Measurements from ENCODE around the gene ADAMTS9.
A peak's percentile ranks its signal among the peaks of the same experiment; 100 is the strongest.

The ADAMTS9 gene

GRCh38 chr3:64539451-64540196, 148.2 kb downstream of the ADAMTS9 start:
- H3K9me3 ChIP-seq (ENCODE audit: control insufficient read depth, low read length), result no peaks in the 10 kb centered on the region
- H2BK15ac ChIP-seq (ENCODE audit: low read depth, poor library complexity, severe bottlenecking), result no peak overlapping the region
- H4K8ac ChIP-seq (ENCODE audit: low read length), result no peak overlapping the region
- no peak overlapping the region for H4K91ac ChIP-seq (ENCODE audit: low read length)
- no peaks in the 10 kb centered on the region for H3K79me1 ChIP-seq (replicated peaks; ENCODE audit: low read length, poor library complexity, severe bottlenecking)
- H3K27me3 ChIP-seq (ENCODE audit: control insufficient read depth in 1 of 2, insufficient read depth in 1 of 2, low read length in 2 of 2), result peaks cover 5 to 12% of the 10 kb centered on the region in 2 experiments
- H2BK12ac ChIP-seq (ENCODE audit: low read length in 2 of 2), result no peak overlapping the region
- no peak overlapping the region for H3K27ac ChIP-seq (ENCODE audit: low read length, poor library complexity, severe bottlenecking)
- H3K4me3 ChIP-seq (ENCODE audit: insufficient read depth in 1 of 2, low read depth in 1 of 2, low read length in 2 of 2), result no peak overlapping the region
- no peak overlapping the region for H2AFZ ChIP-seq (ENCODE audit: low read depth, low read length)
- H3K18ac ChIP-seq (ENCODE audit: low read depth in 1 of 2, low read length in 2 of 2), result no peak overlapping the region
- H3K4me2 ChIP-seq (ENCODE audit: low read length, poor library complexity, severe bottlenecking), result no peak overlapping the region
- DNase-seq, result no peak
- peaks cover 0 to 15% of the 10 kb centered on the region in 2 experiments for H3K36me3 ChIP-seq (ENCODE audit: control insufficient read depth in 1 of 2, insufficient read depth in 2 of 2, low read depth in 1 of 2, low read length in 2 of 2)
- H3K9ac ChIP-seq (ENCODE audit: low read length), result no peak overlapping the region
- no peak overlapping the region for H2AK5ac ChIP-seq (ENCODE audit: low read length, severe bottlenecking)
- no peaks in the 10 kb centered on the region for H3K4me1 ChIP-seq (ENCODE audit: control insufficient read depth, insufficient read depth, low read depth, low read length)
- WGBS, result 85% methylated on average over 10 of the region's 10 CpGs
- no peak overlapping the region for H2BK5ac ChIP-seq (ENCODE audit: low read depth, low read length, poor library complexity, severe bottlenecking)
- no peak overlapping the region for H3K14ac ChIP-seq (ENCODE audit: low read length in 2 of 2)
- no peak overlapping the region for H2BK120ac ChIP-seq (ENCODE audit: low read depth, low read length)
- no peak overlapping the region for H3K23ac ChIP-seq (ENCODE audit: low read length in 2 of 2)
- H3K4ac ChIP-seq (ENCODE audit: low read depth in 1 of 2, low read length in 2 of 2), result no peak overlapping the region

GRCh38 chr3:64536166-64536565, 151.6 kb downstream of the ADAMTS9 start:
- no peaks in the 10 kb centered on the region for H3K9me3 ChIP-seq (ENCODE audit: control insufficient read depth, low read length)

GRCh38 chr3:64533617-64534317, 154.0 kb downstream of the ADAMTS9 start:
- Histone ChIP-seq H2BK15ac (ENCODE audit: low read depth, poor library complexity, severe bottlenecking) (no peak overlapping the region), H4K91ac (ENCODE audit: low read length) (no peak overlapping the region), H2BK12ac (ENCODE audit: low read length in 2 of 2) (peak overlapping the region in 1 of 2 experiments; percentile 31), H3K36me3 (ENCODE audit: control insufficient read depth in 1 of 2, insufficient read depth in 2 of 2, low read depth in 1 of 2, low read length in 2 of 2) (peaks cover 0 to 3% of the 10 kb centered on the region in 2 experiments), H3K4me2 (ENCODE audit: low read length, poor library complexity, severe bottlenecking) (peak overlapping the region; percentile 48), H4K8ac (ENCODE audit: low read length) (no peak overlapping the region), H3K4me1 (ENCODE audit: control insufficient read depth, insufficient read depth, low read depth, low read length) (no peaks in the 10 kb centered on the region), H2BK120ac (ENCODE audit: low read depth, low read length) (no peak overlapping the region), H2AK5ac (ENCODE audit: low read length, severe bottlenecking) (no peak overlapping the region), H3K9me3 (ENCODE audit: control insufficient read depth, low read length) (no peaks in the 10 kb centered on the region), H3K4me3 (ENCODE audit: insufficient read depth in 1 of 2, low read depth in 1 of 2, low read length in 2 of 2) (peak overlapping the region in 1 of 2 experiments; percentile 45), H2BK5ac (ENCODE audit: low read depth, low read length, poor library complexity, severe bottlenecking) (no peak overlapping the region), H2AFZ (ENCODE audit: low read depth, low read length) (no peak overlapping the region), H3K4ac (ENCODE audit: low read depth in 1 of 2, low read length in 2 of 2) (no peak overlapping the region), H3K9ac (ENCODE audit: low read length) (peak overlapping the region; percentile 70), H3K27ac (ENCODE audit: low read length, poor library complexity, severe bottlenecking) (no peak overlapping the region), H3K23ac (ENCODE audit: low read length in 2 of 2) (no peak overlapping the region), H3K79me1 (replicated peaks; ENCODE audit: low read length, poor library complexity, severe bottlenecking) (no peaks in the 10 kb centered on the region), H3K14ac (ENCODE audit: low read length in 2 of 2) (no peak overlapping the region), H3K27me3 (ENCODE audit: control insufficient read depth in 1 of 2, insufficient read depth in 1 of 2, low read length in 2 of 2) (peaks cover 5 to 15% of the 10 kb centered on the region in 2 experiments), H3K18ac (ENCODE audit: low read depth in 1 of 2, low read length in 2 of 2) (peak overlapping the region in 1 of 2 experiments; percentile 21)
- WGBS, result 14% methylated on average over 14 of the region's 14 CpGs
- DNase-seq, result peak; percentile 89

More at GRCh38 chr3:64536166-64536565, 151.6 kb downstream of the ADAMTS9 start:
- Histone ChIP-seq H3K4ac (ENCODE audit: low read depth in 1 of 2, low read length in 2 of 2) (no peak overlapping the region), H3K23ac (ENCODE audit: low read length in 2 of 2) (no peak overlapping the region), H3K36me3 (ENCODE audit: control insufficient read depth in 1 of 2, insufficient read depth in 2 of 2, low read depth in 1 of 2, low read length in 2 of 2) (peaks cover 0 to 15% of the 10 kb centered on the region in 2 experiments), H3K4me3 (ENCODE audit: insufficient read depth in 1 of 2, low read depth in 1 of 2, low read length in 2 of 2) (no peak overlapping the region), H3K4me1 (ENCODE audit: control insufficient read depth, insufficient read depth, low read depth, low read length) (no peaks in the 10 kb centered on the region), H3K27me3 (ENCODE audit: control insufficient read depth in 1 of 2, insufficient read depth in 1 of 2, low read length in 2 of 2) (peaks cover 5 to 15% of the 10 kb centered on the region in 2 experiments), H2BK15ac (ENCODE audit: low read depth, poor library complexity, severe bottlenecking) (no peak overlapping the region), H3K18ac (ENCODE audit: low read depth in 1 of 2, low read length in 2 of 2) (no peak overlapping the region), H4K91ac (ENCODE audit: low read length) (no peak overlapping the region), H2BK120ac (ENCODE audit: low read depth, low read length) (no peak overlapping the region), H3K14ac (ENCODE audit: low read length in 2 of 2) (no peak overlapping the region), H3K4me2 (ENCODE audit: low read length, poor library complexity, severe bottlenecking) (no peak overlapping the region), H3K9ac (ENCODE audit: low read length) (no peak overlapping the region), H2AFZ (ENCODE audit: low read depth, low read length) (no peak overlapping the region), H3K79me1 (replicated peaks; ENCODE audit: low read length, poor library complexity, severe bottlenecking) (no peaks in the 10 kb centered on the region), H2AK5ac (ENCODE audit: low read length, severe bottlenecking) (no peak overlapping the region), H4K8ac (ENCODE audit: low read length) (no peak overlapping the region), H2BK12ac (ENCODE audit: low read length in 2 of 2) (no peak overlapping the region), H2BK5ac (ENCODE audit: low read depth, low read length, poor library complexity, severe bottlenecking) (no peak overlapping the region), H3K27ac (ENCODE audit: low read length, poor library complexity, severe bottlenecking) (no peak overlapping the region)
- no peak for DNase-seq
- 91% methylated on average over 2 of the region's 2 CpGs for WGBS

GRCh38 chr3:64530434-64531049, 157.3 kb downstream of the ADAMTS9 start:
- H3K79me1 ChIP-seq (replicated peaks; ENCODE audit: low read length, poor library complexity, severe bottlenecking), result no peaks in the 10 kb centered on the region
- WGBS, result 43% methylated on average over 1 of the region's 8 CpGs
- no peak overlapping the region for H3K9ac ChIP-seq (ENCODE audit: low read length)
- H3K4me3 ChIP-seq (ENCODE audit: insufficient read depth in 1 of 2, low read depth in 1 of 2, low read length in 2 of 2), result no peak overlapping the region
- no peak overlapping the region for H4K91ac ChIP-seq (ENCODE audit: low read length)
- no peak overlapping the region for H2BK5ac ChIP-seq (ENCODE audit: low read depth, low read length, poor library complexity, severe bottlenecking)
- no peaks in the 10 kb centered on the region for H3K9me3 ChIP-seq (ENCODE audit: control insufficient read depth, low read length)
- no peak overlapping the region for H3K14ac ChIP-seq (ENCODE audit: low read length in 2 of 2)
- H2BK15ac ChIP-seq (ENCODE audit: low read depth, poor library complexity, severe bottlenecking), result no peak overlapping the region
- no peaks in the 10 kb centered on the region for H3K36me3 ChIP-seq (ENCODE audit: control insufficient read depth in 1 of 2, insufficient read depth in 2 of 2, low read depth in 1 of 2, low read length in 2 of 2)
- DNase-seq, result peak; percentile 61
- H3K23ac ChIP-seq (ENCODE audit: low read length in 2 of 2), result no peak overlapping the region
- H3K4ac ChIP-seq (ENCODE audit: low read depth in 1 of 2, low read length in 2 of 2), result no peak overlapping the region
- no peak overlapping the region for H3K18ac ChIP-seq (ENCODE audit: low read depth in 1 of 2, low read length in 2 of 2)
- no peak overlapping the region for H3K27ac ChIP-seq (ENCODE audit: low read length, poor library complexity, severe bottlenecking)
- peaks cover 0 to 2% of the 10 kb centered on the region in 2 experiments for H3K27me3 ChIP-seq (ENCODE audit: control insufficient read depth in 1 of 2, insufficient read depth in 1 of 2, low read length in 2 of 2)
- H2AK5ac ChIP-seq (ENCODE audit: low read length, severe bottlenecking), result no peak overlapping the region
- no peak overlapping the region for H2AFZ ChIP-seq (ENCODE audit: low read depth, low read length)
- no peaks in the 10 kb centered on the region for H3K4me1 ChIP-seq (ENCODE audit: control insufficient read depth, insufficient read depth, low read depth, low read length)
- no peak overlapping the region for H2BK120ac ChIP-seq (ENCODE audit: low read depth, low read length)
- no peak overlapping the region for H4K8ac ChIP-seq (ENCODE audit: low read length)
- H2BK12ac ChIP-seq (ENCODE audit: low read length in 2 of 2), result peak overlapping the region in 1 of 2 experiments; percentile 65
- no peak overlapping the region for H3K4me2 ChIP-seq (ENCODE audit: low read length, poor library complexity, severe bottlenecking)
